ENCODE measurements around the gene ATP10D.
"Not testable (repeated sequence)": the region's sequence is repeated elsewhere in the genome, so short reads cannot be mapped to it uniquely, and the experiment has no call there.

The ATP10D gene

DNA sequence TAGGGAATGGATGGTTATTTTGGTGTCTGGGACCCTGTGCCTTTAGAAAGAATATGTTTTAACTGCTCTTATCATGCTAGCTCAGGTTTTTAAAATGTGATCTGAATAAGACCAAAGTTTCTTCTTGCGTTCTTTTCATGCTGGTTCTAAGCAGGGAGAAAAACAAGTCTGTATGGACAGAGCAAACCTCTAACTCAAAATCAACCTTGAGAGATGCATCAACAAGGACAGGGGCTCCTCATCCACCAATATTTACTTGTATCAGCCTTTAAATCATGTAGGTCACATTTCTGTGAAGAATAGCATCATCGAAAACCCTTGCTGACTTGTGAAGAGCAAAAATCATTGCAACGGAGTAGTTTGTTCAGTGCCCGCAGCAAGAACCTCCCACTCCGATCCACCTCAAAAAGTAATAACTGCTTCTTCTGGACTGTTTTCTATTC is 1.2 kb downstream of the ATP10D start:
- no CpG with 5 or more reads among the region's 5 CpGs for WGBS, 2 donors (ENCODE audit: extremely low coverage in 2 of 2, insufficient read length in 2 of 2, insufficient replicate concordance in 1 of 2)

DNA sequence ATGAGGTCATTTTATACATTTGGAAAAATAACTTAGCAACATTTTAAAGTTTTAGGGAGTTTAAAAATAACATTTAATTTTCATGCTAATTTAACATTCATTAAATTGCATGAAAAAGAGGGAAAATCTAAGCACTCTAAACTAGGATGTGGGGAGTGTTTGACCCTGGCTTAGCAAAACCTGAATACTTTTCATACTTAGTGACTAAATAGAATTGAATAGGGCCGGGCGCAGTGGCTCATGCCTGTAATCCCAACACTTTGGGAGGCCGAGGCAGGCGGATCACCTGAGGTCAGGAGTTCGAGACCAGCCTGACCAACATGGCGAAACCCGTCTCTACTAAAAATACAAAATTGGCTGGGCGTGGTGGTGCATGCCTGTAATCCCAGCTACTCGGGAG is 1.7 kb downstream of the ATP10D start:
- H2BK5ac ChIP-seq (ENCODE audit: low read length); H3K9ac ChIP-seq (ENCODE audit: low read depth, low read length, poor library complexity); H2BK12ac ChIP-seq (ENCODE audit: low read length); H3K14ac ChIP-seq (ENCODE audit: low read length); H3K4me1 ChIP-seq (ENCODE audit: control insufficient read depth in 2 of 2, insufficient read depth in 1 of 2, low read depth in 1 of 2, low read length in 2 of 2); H3K4ac ChIP-seq (ENCODE audit: low read length); H3K23ac ChIP-seq (ENCODE audit: low read depth, low read length, poor library complexity); DNase-seq (ENCODE audit: low spot score); H2BK120ac ChIP-seq (ENCODE audit: low read depth, low read length); H3K4me3 ChIP-seq (ENCODE audit: low read length in 2 of 2); H4K8ac ChIP-seq (ENCODE audit: low read depth, low read length); H3K18ac ChIP-seq (ENCODE audit: low read length); H4K91ac ChIP-seq (ENCODE audit: low read depth, low read length, poor library complexity); H3K79me1 ChIP-seq (ENCODE audit: low read depth, low read length); H2AFZ ChIP-seq (ENCODE audit: low read length); H3K36me3 ChIP-seq (replicated peaks in 1 of 2; ENCODE audit: control insufficient read depth in 2 of 2, insufficient read depth in 2 of 2, low read length in 2 of 2); H3K9me3 ChIP-seq (replicated peaks in 1 of 2; ENCODE audit: control insufficient read depth in 2 of 2, insufficient read depth in 1 of 2, low read depth in 1 of 2, low read length in 2 of 2); H3K4me2 ChIP-seq (ENCODE audit: insufficient read depth, low read length, poor library complexity, severe bottlenecking); H2BK15ac ChIP-seq (ENCODE audit: low read length); H2AK5ac ChIP-seq (ENCODE audit: low read depth, low read length); H3K27ac ChIP-seq (replicated peaks; ENCODE audit: low read length); H3K27me3 ChIP-seq (ENCODE audit: control insufficient read depth in 3 of 3, insufficient read depth in 3 of 3, low read depth in 1 of 3, low read length in 3 of 3): not testable (repeated sequence)
- no CpG with 5 or more reads among the region's 9 CpGs for WGBS, 2 donors (ENCODE audit: extremely low coverage in 2 of 2, insufficient read length in 2 of 2, insufficient replicate concordance in 1 of 2)

More for the DNA sequence above, 1.2 kb downstream of the ATP10D start:
- no peak overlapping the region for H3K23ac ChIP-seq (ENCODE audit: low read depth, low read length, poor library complexity)
- H2BK15ac ChIP-seq (ENCODE audit: low read length): no peak overlapping the region
- no peaks in the 10 kb centered on the region for H3K36me3 ChIP-seq (replicated peaks in 1 of 2; ENCODE audit: control insufficient read depth in 2 of 2, insufficient read depth in 2 of 2, low read length in 2 of 2)
- no peak overlapping the region for H3K18ac ChIP-seq (ENCODE audit: low read length)
- peaks cover 2 to 4% of the 10 kb centered on the region in 2 donors for H3K4me1 ChIP-seq (ENCODE audit: control insufficient read depth in 2 of 2, insufficient read depth in 1 of 2, low read depth in 1 of 2, low read length in 2 of 2)
- H3K27ac ChIP-seq (replicated peaks; ENCODE audit: low read length): no peak overlapping the region
- no peak overlapping the region for H2BK120ac ChIP-seq (ENCODE audit: low read depth, low read length)
- no peaks in the 10 kb centered on the region for H3K79me1 ChIP-seq (ENCODE audit: low read depth, low read length)
- no peak overlapping the region for H4K8ac ChIP-seq (ENCODE audit: low read depth, low read length)
- peaks cover 1 to 6% of the 10 kb centered on the region in 2 donors for H3K9me3 ChIP-seq (replicated peaks in 1 of 2; ENCODE audit: control insufficient read depth in 2 of 2, insufficient read depth in 1 of 2, low read depth in 1 of 2, low read length in 2 of 2)
- peak overlapping the region in 1 of 2 donors; percentile 58 for H3K4me3 ChIP-seq (ENCODE audit: low read length in 2 of 2)
- H3K4ac ChIP-seq (ENCODE audit: low read length): no peak overlapping the region
- no peak overlapping the region for H3K14ac ChIP-seq (ENCODE audit: low read length)
- peak overlapping the region; percentile 95 for H2AFZ ChIP-seq (ENCODE audit: low read length)
- no peak overlapping the region for H3K4me2 ChIP-seq (ENCODE audit: insufficient read depth, low read length, poor library complexity, severe bottlenecking)
- no peak for DNase-seq (ENCODE audit: low spot score)
- H2AK5ac ChIP-seq (ENCODE audit: low read depth, low read length): no peak overlapping the region
- H3K9ac ChIP-seq (ENCODE audit: low read depth, low read length, poor library complexity): no peak overlapping the region
- H2BK12ac ChIP-seq (ENCODE audit: low read length): no peak overlapping the region
- H2BK5ac ChIP-seq (ENCODE audit: low read length): no peak overlapping the region
- peaks cover 0 to 4% (median 0%) of the 10 kb centered on the region in 3 experiments for H3K27me3 ChIP-seq (ENCODE audit: control insufficient read depth in 3 of 3, insufficient read depth in 3 of 3, low read depth in 1 of 3, low read length in 3 of 3)
- no peak overlapping the region for H4K91ac ChIP-seq (ENCODE audit: low read depth, low read length, poor library complexity)

DNA sequence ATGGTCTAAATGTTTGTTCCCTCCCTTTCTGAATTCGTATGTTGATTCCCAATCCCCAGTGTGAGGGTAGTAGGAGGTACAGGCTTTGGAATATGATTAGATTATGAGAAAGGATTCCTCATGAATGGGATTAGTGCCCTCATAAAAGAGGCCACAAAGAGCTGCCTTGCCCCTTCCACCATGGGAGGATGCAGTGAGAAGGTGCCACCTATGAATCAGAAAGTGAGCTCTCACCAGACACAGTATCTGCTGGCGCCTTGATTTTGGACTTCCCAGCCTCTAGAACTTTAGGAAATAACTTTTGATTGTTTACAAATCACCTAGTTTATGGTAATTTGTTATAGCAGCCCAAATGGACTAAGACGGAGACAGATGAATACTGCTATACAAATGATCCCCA is 3.6 kb downstream of the ATP10D start:
- no peak overlapping the region for H3K23ac ChIP-seq (ENCODE audit: low read depth, low read length, poor library complexity)
- H3K4ac ChIP-seq (ENCODE audit: low read length): no peak overlapping the region
- H2BK5ac ChIP-seq (ENCODE audit: low read length): no peak overlapping the region
- H2BK12ac ChIP-seq (ENCODE audit: low read length): no peak overlapping the region
- H3K36me3 ChIP-seq (replicated peaks in 1 of 2; ENCODE audit: control insufficient read depth in 2 of 2, insufficient read depth in 2 of 2, low read length in 2 of 2): no peaks in the 10 kb centered on the region
- H2AK5ac ChIP-seq (ENCODE audit: low read depth, low read length): no peak overlapping the region
- DNase-seq (ENCODE audit: low spot score): no peak
- no peak overlapping the region for H3K9ac ChIP-seq (ENCODE audit: low read depth, low read length, poor library complexity)
- H4K8ac ChIP-seq (ENCODE audit: low read depth, low read length): no peak overlapping the region
- no peak overlapping the region for H2BK120ac ChIP-seq (ENCODE audit: low read depth, low read length)
- no peak overlapping the region for H3K27ac ChIP-seq (replicated peaks; ENCODE audit: low read length)
- H3K27me3 ChIP-seq (ENCODE audit: control insufficient read depth in 3 of 3, insufficient read depth in 3 of 3, low read depth in 1 of 3, low read length in 3 of 3): peaks cover 0 to 3% (median 0%) of the 10 kb centered on the region in 3 experiments
- no peak overlapping the region for H2BK15ac ChIP-seq (ENCODE audit: low read length)
- H3K4me1 ChIP-seq (ENCODE audit: control insufficient read depth in 2 of 2, insufficient read depth in 1 of 2, low read depth in 1 of 2, low read length in 2 of 2): peaks cover 2 to 4% of the 10 kb centered on the region in 2 donors
- no peak overlapping the region for H3K14ac ChIP-seq (ENCODE audit: low read length)
- WGBS, 2 donors (ENCODE audit: extremely low coverage in 2 of 2, insufficient read length in 2 of 2, insufficient replicate concordance in 1 of 2): no CpG with 5 or more reads among the region's 3 CpGs
- H2AFZ ChIP-seq (ENCODE audit: low read length): no peak overlapping the region
- no peak overlapping the region for H4K91ac ChIP-seq (ENCODE audit: low read depth, low read length, poor library complexity)
- H3K79me1 ChIP-seq (ENCODE audit: low read depth, low read length): no peaks in the 10 kb centered on the region
- H3K4me3 ChIP-seq (ENCODE audit: low read length in 2 of 2): no peak overlapping the region
- H3K18ac ChIP-seq (ENCODE audit: low read length): no peak overlapping the region
- peaks cover 1 to 6% of the 10 kb centered on the region in 2 donors for H3K9me3 ChIP-seq (replicated peaks in 1 of 2; ENCODE audit: control insufficient read depth in 2 of 2, insufficient read depth in 1 of 2, low read depth in 1 of 2, low read length in 2 of 2)
- no peak overlapping the region for H3K4me2 ChIP-seq (ENCODE audit: insufficient read depth, low read length, poor library complexity, severe bottlenecking)

DNA sequence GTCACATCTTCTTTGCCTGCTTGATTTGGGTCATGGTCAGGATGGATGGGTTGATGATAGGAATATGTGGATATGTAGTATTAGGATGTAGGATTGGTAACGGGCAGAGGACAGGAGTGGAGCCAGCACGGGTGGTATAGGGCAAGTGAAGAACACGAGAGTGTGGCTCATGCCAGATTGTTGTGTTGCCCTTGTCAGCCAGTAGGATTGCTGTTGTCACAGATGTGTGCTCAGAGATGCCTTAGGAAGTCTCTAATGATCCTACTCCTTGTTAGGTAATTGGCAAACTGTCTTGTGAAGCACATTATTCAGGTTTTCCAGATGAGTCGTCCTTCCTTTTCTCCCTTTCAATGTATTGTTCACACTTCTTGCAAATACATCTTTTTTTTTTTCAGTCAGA is 5.5 kb downstream of the ATP10D start:
- Histone ChIP-seq H2BK15ac (ENCODE audit: low read length) (no peak overlapping the region), H3K4me2 (ENCODE audit: insufficient read depth, low read length, poor library complexity, severe bottlenecking) (no peak overlapping the region)
- 100% methylated on average over 1 of the region's 4 CpGs for WGBS, 2 donors (ENCODE audit: extremely low coverage in 2 of 2, insufficient read length in 2 of 2, insufficient replicate concordance in 1 of 2)

More for the DNA sequence above, 5.5 kb downstream of the ATP10D start:
- H2BK120ac ChIP-seq (ENCODE audit: low read depth, low read length): no peak overlapping the region
- H2BK5ac ChIP-seq (ENCODE audit: low read length): no peak overlapping the region
- no peak overlapping the region for H2AK5ac ChIP-seq (ENCODE audit: low read depth, low read length)
- H2AFZ ChIP-seq (ENCODE audit: low read length): no peak overlapping the region
- H3K4me3 ChIP-seq (ENCODE audit: low read length in 2 of 2): no peak overlapping the region
- DNase-seq (ENCODE audit: low spot score): no peak
- no peak overlapping the region for H3K9ac ChIP-seq (ENCODE audit: low read depth, low read length, poor library complexity)
- H3K18ac ChIP-seq (ENCODE audit: low read length): no peak overlapping the region
- H3K36me3 ChIP-seq (replicated peaks in 1 of 2; ENCODE audit: control insufficient read depth in 2 of 2, insufficient read depth in 2 of 2, low read length in 2 of 2): no peaks in the 10 kb centered on the region
- H3K4me1 ChIP-seq (ENCODE audit: control insufficient read depth in 2 of 2, insufficient read depth in 1 of 2, low read depth in 1 of 2, low read length in 2 of 2): peaks cover 2% of the 10 kb centered on the region in 2 donors
- H3K27me3 ChIP-seq (ENCODE audit: control insufficient read depth in 3 of 3, insufficient read depth in 3 of 3, low read depth in 1 of 3, low read length in 3 of 3): peaks cover 0 to 3% (median 0%) of the 10 kb centered on the region in 3 experiments
- no peak overlapping the region for H4K8ac ChIP-seq (ENCODE audit: low read depth, low read length)
- H3K4ac ChIP-seq (ENCODE audit: low read length): no peak overlapping the region
- no peak overlapping the region for H2BK12ac ChIP-seq (ENCODE audit: low read length)
- H3K14ac ChIP-seq (ENCODE audit: low read length): no peak overlapping the region
- no peak overlapping the region for H3K23ac ChIP-seq (ENCODE audit: low read depth, low read length, poor library complexity)
- no peak overlapping the region for H4K91ac ChIP-seq (ENCODE audit: low read depth, low read length, poor library complexity)
- no peak overlapping the region for H3K27ac ChIP-seq (replicated peaks; ENCODE audit: low read length)
- no peaks in the 10 kb centered on the region for H3K79me1 ChIP-seq (ENCODE audit: low read depth, low read length)
- peaks cover 1 to 6% of the 10 kb centered on the region in 2 donors for H3K9me3 ChIP-seq (replicated peaks in 1 of 2; ENCODE audit: control insufficient read depth in 2 of 2, insufficient read depth in 1 of 2, low read depth in 1 of 2, low read length in 2 of 2)

Measured in neuronal stem cell (in vitro differentiated cells).